Right atrium auricular region (tissue), 2 donors: Measurements from ENCODE around the gene KLHDC9. TPM values are rescaled to one million over a fixed set of nuclear protein-coding genes. Genes with fewer than 3 reads are reported as not detected.
"Not testable (repeated sequence)": the region's sequence is repeated elsewhere in the genome, so short reads cannot be mapped to it uniquely, and the experiment has no call there.

Experiments used
- DNase-seq: peaks from one replicate; pipeline ENCODE4 v3.0.0-alpha.2; 2019; ENCODE audit warnings: low spot score
- H3K27ac ChIP-seq, 2 donors: fragments of 200-600 bp; sonication (generic); 1 replicate in 1 of 2; 2 replicates in 1 of 2; pipeline ENCODE4 v1.5.1; 2016 to 2019
- H3K27me3 ChIP-seq, 2 donors: fragments of 200-600 bp; sonication (generic); one replicate each; pipeline versions ENCODE4 v1.5.1 to v1.6.0; 2017 to 2019
- H3K36me3 ChIP-seq: fragments of 200-600 bp; sonication (generic); one replicate; pipeline ENCODE4 v1.5.1; 2016
- H3K4me1 ChIP-seq, 2 donors: fragments of 200-600 bp; sonication (generic); one replicate each; pipeline versions ENCODE4 v1.5.1 to v1.6.0; 2017 to 2019
- H3K4me3 ChIP-seq, 2 donors: fragments of 200-600 bp; sonication (generic); 1 replicate in 1 of 2; 2 replicates in 1 of 2; pipeline ENCODE4 v1.5.1; 2017 to 2019; ENCODE audit warnings: mild to moderate bottlenecking in 1 of 2, moderate library complexity in 1 of 2
- H3K9me3 ChIP-seq, 2 donors: fragments of 200-600 bp; sonication (generic); one replicate each; pipeline ENCODE4 v1.5.1; 2019
- CTCF ChIP-seq, 2 donors: fragments of 200-600 bp; sonication (generic); IDR thresholded peaks; one replicate each; pipeline ENCODE4 v1.5.1; 2019; ENCODE audit warnings: antibody characterized with exemption in 2 of 2
- total RNA-seq, 2 donors: library from RNA; depleted of rRNA; stranded (reverse); fragments of >200 nt; gene quantifications; one replicate each; pipeline ENCODE4 v1.1.0, GENCODE V29; 2016

Gene KLHDC9
- total RNA-seq, 2 donors from 2014 or later: 2.9 to 7.8 TPM

GRCh38 chr1:161111117-161111516, 13.0 kb downstream of the KLHDC9 start:
- no peak overlapping the region for H3K27ac ChIP-seq
- no peaks in the 10 kb centered on the region for H3K36me3 ChIP-seq
- H3K4me1 ChIP-seq: peaks cover 0 to 20% of the 10 kb centered on the region in 2 donors
- H3K27me3 ChIP-seq: no peaks in the 10 kb centered on the region
- no peak for TF ChIP-seq CTCF (IDR thresholded peaks at IDR 0.05)
- H3K4me3 ChIP-seq: no peak overlapping the region
- no peaks in the 10 kb centered on the region for H3K9me3 ChIP-seq
- DNase-seq: no peak

- H3K27ac ChIP-seq: no peak overlapping the region
- no peak for DNase-seq
- H3K36me3 ChIP-seq: no peaks in the 10 kb centered on the region
- H3K4me1 ChIP-seq: peaks cover 0 to 24% of the 10 kb centered on the region in 2 donors
- H3K9me3 ChIP-seq: no peaks in the 10 kb centered on the region
- no peaks in the 10 kb centered on the region for H3K27me3 ChIP-seq
- TF ChIP-seq CTCF (IDR thresholded peaks at IDR 0.05): no peak
- H3K4me3 ChIP-seq: no peak overlapping the region
These were observed 13.4 kb downstream of the KLHDC9 start for GRCh38 chr1:161111527-161111926.

GRCh38 chr1:161113915-161114314, 15.8 kb downstream of the KLHDC9 start:
- Histone ChIP-seq H3K27ac (no peak overlapping the region), H3K9me3 (no peaks in the 10 kb centered on the region), H3K4me1 (peaks cover 0 to 37% of the 10 kb centered on the region in 2 donors), H3K4me3 (no peak overlapping the region), H3K36me3 (no peaks in the 10 kb centered on the region), H3K27me3 (no peaks in the 10 kb centered on the region)
- TF ChIP-seq CTCF (IDR thresholded peaks at IDR 0.05): no peak
- DNase-seq: no peak

- Histone ChIP-seq H3K9me3 (no peaks in the 10 kb centered on the region), H3K4me1 (peaks cover 0 to 44% of the 10 kb centered on the region in 2 donors), H3K27me3 (no peaks in the 10 kb centered on the region), H3K4me3 (no peak overlapping the region), H3K27ac (no peak overlapping the region), H3K36me3 (no peaks in the 10 kb centered on the region)
- TF ChIP-seq CTCF (IDR thresholded peaks at IDR 0.05): no peak
- no peak for DNase-seq
These were observed 16.4 kb downstream of the KLHDC9 start for GRCh38 chr1:161114556-161114955.

- DNase-seq: no peak
- Histone ChIP-seq H3K27ac (no peak overlapping the region), H3K9me3 (no peaks in the 10 kb centered on the region), H3K27me3 (no peaks in the 10 kb centered on the region), H3K4me1 (peaks cover 0 to 49% of the 10 kb centered on the region in 2 donors), H3K36me3 (peaks cover 4% of the 10 kb centered on the region), H3K4me3 (no peak overlapping the region)
- no peak for TF ChIP-seq CTCF (IDR thresholded peaks at IDR 0.05)
These were observed 17.1 kb downstream of the KLHDC9 start for GRCh38 chr1:161115132-161115711.

- not testable (repeated sequence) for H3K27ac ChIP-seq, H3K9me3 ChIP-seq, DNase-seq, H3K4me3 ChIP-seq, H3K27me3 ChIP-seq
- Histone ChIP-seq H3K4me1 (peaks cover 0 to 49% of the 10 kb centered on the region in 2 donors), H3K36me3 (peaks cover 11% of the 10 kb centered on the region)
These were observed 17.8 kb downstream of the KLHDC9 start for GRCh38 chr1:161115961-161116360.
